ENCODE measurements around the gene CDH23. TPM values are rescaled to one million over a fixed set of nuclear protein-coding genes. Genes with fewer than 3 reads are reported as not detected.

CDH23 gene
- total RNA-seq, 4 donors from 2014 or later: 2.9 to 16.1 (median 5.9) TPM

GRCh38 chr10:71648254-71648932, 251.7 kb downstream of the CDH23 start:
- no peak overlapping the region for H3K4me3 ChIP-seq
- intact Hi-C loops (cut with DNase I; ENCODE audit: low total_unique reads): no loop called here
- H3K27ac ChIP-seq: peak overlapping the region in 1 of 4 donors; percentile 22
- no peaks in the 10 kb centered on the region for H3K9me3 ChIP-seq
- H3K4me1 ChIP-seq: peaks cover 0 to 20% (median 8%) of the 10 kb centered on the region in 4 donors
- in situ Hi-C loops (cut with MboI; ENCODE audit: low pct_ligation_motif_present in 1 of 4, low pct_unique_long_range_greater_than_20kb in 1 of 4, low sequenced_read_pairs in 3 of 4): no loop called here
- WGBS, 2 donors (ENCODE audit: low coverage in 1 of 2): 83% methylated on average over 10 of the region's 10 CpGs; no CpG with 5 or more reads in 1 of the 2 donors
- no peaks in the 10 kb centered on the region for H3K27me3 ChIP-seq
- no peak for TF ChIP-seq EP300 (IDR thresholded peaks at IDR 0.05; ENCODE audit: low read depth)
- TF ChIP-seq POLR2A (IDR thresholded peaks at IDR 0.05): no peak
- no peak for TF ChIP-seq POLR2AphosphoS5 (IDR thresholded peaks at IDR 0.05)
- TF ChIP-seq, protein P1, sequence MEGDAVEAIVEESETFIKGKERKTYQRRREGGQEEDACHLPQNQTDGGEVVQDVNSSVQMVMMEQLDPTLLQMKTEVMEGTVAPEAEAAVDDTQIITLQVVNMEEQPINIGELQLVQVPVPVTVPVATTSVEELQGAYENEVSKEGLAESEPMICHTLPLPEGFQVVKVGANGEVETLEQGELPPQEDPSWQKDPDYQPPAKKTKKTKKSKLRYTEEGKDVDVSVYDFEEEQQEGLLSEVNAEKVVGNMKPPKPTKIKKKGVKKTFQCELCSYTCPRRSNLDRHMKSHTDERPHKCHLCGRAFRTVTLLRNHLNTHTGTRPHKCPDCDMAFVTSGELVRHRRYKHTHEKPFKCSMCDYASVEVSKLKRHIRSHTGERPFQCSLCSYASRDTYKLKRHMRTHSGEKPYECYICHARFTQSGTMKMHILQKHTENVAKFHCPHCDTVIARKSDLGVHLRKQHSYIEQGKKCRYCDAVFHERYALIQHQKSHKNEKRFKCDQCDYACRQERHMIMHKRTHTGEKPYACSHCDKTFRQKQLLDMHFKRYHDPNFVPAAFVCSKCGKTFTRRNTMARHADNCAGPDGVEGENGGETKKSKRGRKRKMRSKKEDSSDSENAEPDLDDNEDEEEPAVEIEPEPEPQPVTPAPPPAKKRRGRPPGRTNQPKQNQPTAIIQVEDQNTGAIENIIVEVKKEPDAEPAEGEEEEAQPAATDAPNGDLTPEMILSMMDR (IDR thresholded peaks at IDR 0.05): no peak
- H3K36me3 ChIP-seq: no peaks in the 10 kb centered on the region
- no peak for DNase-seq

DNA sequence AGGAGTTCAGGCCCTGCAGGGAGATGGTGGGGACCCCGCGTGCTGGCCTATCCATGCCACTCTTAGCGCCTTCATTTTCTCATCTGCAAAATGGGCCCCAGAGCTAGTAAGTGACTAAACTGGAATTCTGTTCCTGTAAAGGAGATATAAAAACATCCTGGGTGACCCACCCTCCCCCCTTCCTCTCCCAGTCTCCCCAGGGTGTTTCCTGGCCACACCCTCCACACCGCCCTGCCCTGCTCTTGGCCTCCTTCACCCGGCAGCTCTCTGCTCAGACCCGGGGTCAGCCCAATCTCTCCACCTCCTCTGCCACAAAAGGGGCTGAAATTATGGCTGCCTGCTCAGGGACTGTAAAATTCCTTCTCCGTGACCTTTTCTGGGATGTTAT, 252.2 kb downstream of the CDH23 start:
- WGBS, 2 donors (ENCODE audit: low coverage in 1 of 2): 52 to 60% methylated on average over 2 to 7 of the region's 7 CpGs
- DNase-seq: peak; percentile 56
- no peak for TF ChIP-seq EP300 (IDR thresholded peaks at IDR 0.05; ENCODE audit: low read depth)
- no peak for TF ChIP-seq POLR2A (IDR thresholded peaks at IDR 0.05)
- no peak for TF ChIP-seq POLR2AphosphoS5 (IDR thresholded peaks at IDR 0.05)
- TF ChIP-seq, protein P1 (IDR thresholded peaks at IDR 0.05): no peak
- H3K4me3 ChIP-seq: no peak overlapping the region
- in situ Hi-C loops (cut with MboI; ENCODE audit: low pct_ligation_motif_present in 1 of 4, low pct_unique_long_range_greater_than_20kb in 1 of 4, low sequenced_read_pairs in 3 of 4) (no loop called here), intact Hi-C loops (cut with DNase I; ENCODE audit: low total_unique reads) (no loop called here)
- H3K36me3 ChIP-seq: no peaks in the 10 kb centered on the region
- H3K27ac ChIP-seq: peak overlapping the region in 2 of 4 donors; percentile 22 to 24
- peaks cover 0 to 20% (median 8%) of the 10 kb centered on the region in 4 donors for H3K4me1 ChIP-seq
- H3K9me3 ChIP-seq: no peaks in the 10 kb centered on the region
- H3K27me3 ChIP-seq: no peaks in the 10 kb centered on the region

- Histone ChIP-seq H3K4me3 (no peak overlapping the region), H3K4me1 (peaks cover 0 to 20% (median 8%) of the 10 kb centered on the region in 4 donors), H3K36me3 (no peaks in the 10 kb centered on the region), H3K27me3 (no peaks in the 10 kb centered on the region), H3K9me3 (no peaks in the 10 kb centered on the region), H3K27ac (peak overlapping the region in 2 of 4 donors; percentile 22 to 24)
- no peak for DNase-seq
- 77% methylated on average over 4 of the region's 4 CpGs; no CpG with 5 or more reads in 1 of the 2 donors for WGBS, 2 donors (ENCODE audit: low coverage in 1 of 2)
- intact Hi-C loops (cut with DNase I; ENCODE audit: low total_unique reads): no loop called here
- in situ Hi-C loops (cut with MboI; ENCODE audit: low pct_ligation_motif_present in 1 of 4, low pct_unique_long_range_greater_than_20kb in 1 of 4, low sequenced_read_pairs in 3 of 4): no loop called here
- TF ChIP-seq POLR2A (IDR thresholded peaks at IDR 0.05) (no peak), EP300 (IDR thresholded peaks at IDR 0.05; ENCODE audit: low read depth) (no peak), POLR2AphosphoS5 (IDR thresholded peaks at IDR 0.05) (no peak)
- TF ChIP-seq, protein P1 (IDR thresholded peaks at IDR 0.05): no peak
Measured at GRCh38 chr10:71649631-71650030, 252.9 kb downstream of the CDH23 start.

DNA sequence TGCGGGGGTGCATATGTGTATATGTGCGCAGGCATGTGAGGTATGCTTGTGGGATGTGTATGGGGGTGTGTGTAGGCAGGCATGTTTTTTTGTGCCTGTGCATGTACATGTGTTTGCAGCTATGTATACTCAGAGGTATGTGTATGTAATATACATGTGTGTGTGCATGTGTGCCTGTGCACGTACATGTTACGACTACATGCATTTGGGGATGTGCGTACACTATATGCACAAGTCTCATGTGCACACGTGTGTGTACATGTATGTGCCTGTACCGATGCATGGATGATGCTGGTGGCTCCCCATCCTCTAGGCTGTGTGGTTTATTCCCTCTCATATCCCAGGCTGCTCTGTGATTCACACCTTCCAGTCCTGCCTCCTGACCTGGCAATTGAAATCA, 253.7 kb downstream of the CDH23 start:
- no peaks in the 10 kb centered on the region for H3K27me3 ChIP-seq
- 84 to 96% methylated on average over 4 to 7 of the region's 7 CpGs for WGBS, 2 donors (ENCODE audit: low coverage in 1 of 2)
- no peak overlapping the region for H3K27ac ChIP-seq
- in situ Hi-C loops (cut with MboI; ENCODE audit: low pct_ligation_motif_present in 1 of 4, low pct_unique_long_range_greater_than_20kb in 1 of 4, low sequenced_read_pairs in 3 of 4): no loop called here
- intact Hi-C loops (cut with DNase I; ENCODE audit: low total_unique reads): no loop called here
- no peaks in the 10 kb centered on the region for H3K36me3 ChIP-seq
- no peak for DNase-seq
- H3K4me3 ChIP-seq: no peak overlapping the region
- H3K4me1 ChIP-seq: peaks cover 0 to 20% (median 8%) of the 10 kb centered on the region in 4 donors
- no peak for TF ChIP-seq POLR2A (IDR thresholded peaks at IDR 0.05)
- TF ChIP-seq, protein P1 (IDR thresholded peaks at IDR 0.05): no peak
- no peaks in the 10 kb centered on the region for H3K9me3 ChIP-seq

All from transverse colon (tissue), 4 donors.